Astrocyte (in vitro differentiated cells and primary cell): ENCODE data around the gene RC3H2. TPM values are rescaled to one million over a fixed set of nuclear protein-coding genes. Genes with fewer than 3 reads are reported as not detected.
A peak's percentile ranks its signal among the peaks of the same experiment; 100 is the strongest.

Experiments
- DNase-seq: peaks from one replicate; pipeline ENCODE4 v3.0.0-alpha.2; 2010; ENCODE audit warnings: low read depth
- FAIRE-seq: peaks from 2 replicates; lab custom pipeline; 2011; peaks lifted over from hg19 to GRCh38; lab: Jason Lieb, UNC
- H2AFZ ChIP-seq: 2 replicates; pipeline ENCODE4 v1.6.0; 2012; ENCODE audit warnings: low read depth, low read length, inconsistent platforms
- H3K27ac ChIP-seq: 2 replicates; pipeline ENCODE4 v1.5.1; 2011; ENCODE audit warnings: low read depth, low read length, inconsistent platforms
- H3K27me3 ChIP-seq: 2 replicates; pipeline ENCODE4 v1.6.0; 2011; ENCODE audit warnings: low read length, inconsistent platforms; ENCODE audit not compliant: insufficient read depth
- H3K36me3 ChIP-seq: 2 replicates; pipeline ENCODE4 v1.5.1; 2011; ENCODE audit warnings: low read length, inconsistent platforms; ENCODE audit not compliant: insufficient read depth
- H3K4me1 ChIP-seq: 2 replicates; pipeline ENCODE4 v1.5.1; 2011; ENCODE audit warnings: low read length, inconsistent platforms; ENCODE audit not compliant: insufficient read depth
- H3K4me2 ChIP-seq: 2 replicates; pipeline ENCODE4 v1.6.0; 2012; ENCODE audit warnings: low read length, inconsistent platforms
- H3K4me3 ChIP-seq: 2 replicates; pipeline ENCODE4 v1.5.1; 2011; ENCODE audit warnings: low read depth, mild to moderate bottlenecking, low read length, inconsistent platforms; ENCODE audit not compliant: insufficient read depth
- H3K79me2 ChIP-seq: 2 replicates; pipeline ENCODE4 v1.6.0; 2012; ENCODE audit warnings: mild to moderate bottlenecking, low read length, inconsistent platforms; ENCODE audit not compliant: insufficient read depth
- H3K9ac ChIP-seq: 2 replicates; pipeline ENCODE4 v1.6.0; 2012; ENCODE audit warnings: mild to moderate bottlenecking, low read length, inconsistent platforms
- H3K9me3 ChIP-seq: 2 replicates; pipeline ENCODE4 v1.5.1; 2012; ENCODE audit warnings: low read depth, mild to moderate bottlenecking, low read length, inconsistent platforms; ENCODE audit not compliant: insufficient read depth
- H4K20me1 ChIP-seq: 2 replicates; pipeline ENCODE4 v1.6.0; 2012; ENCODE audit warnings: low read length, inconsistent platforms; ENCODE audit not compliant: insufficient read depth
- H3K27ac Mint-ChIP-seq: one replicate; pipeline ENCODE4 v1.8.0; 2021; ENCODE audit warnings: mild to moderate bottlenecking, mixed read lengths; ENCODE audit not compliant: unreplicated experiment
- H3K27me3 Mint-ChIP-seq: one replicate; pipeline ENCODE4 v1.8.0; 2021; ENCODE audit warnings: low read depth, mixed read lengths; ENCODE audit not compliant: unreplicated experiment
- H3K36me3 Mint-ChIP-seq: one replicate; pipeline ENCODE4 v1.8.0; 2021; ENCODE audit warnings: low read depth, mixed read lengths; ENCODE audit not compliant: unreplicated experiment
- H3K4me1 Mint-ChIP-seq: one replicate; pipeline ENCODE4 v1.8.0; 2021; ENCODE audit warnings: low read depth, mixed read lengths; ENCODE audit not compliant: unreplicated experiment
- H3K4me3 Mint-ChIP-seq: one replicate; pipeline ENCODE4 v1.8.0; 2021; ENCODE audit warnings: mild to moderate bottlenecking, moderate library complexity, mixed read lengths; ENCODE audit not compliant: unreplicated experiment
- H3K9me3 Mint-ChIP-seq: one replicate; pipeline ENCODE4 v1.8.0; 2021; ENCODE audit warnings: mild to moderate bottlenecking, mixed read lengths; ENCODE audit not compliant: unreplicated experiment
- CTCF ChIP-seq: IDR thresholded peaks from 2 replicates; pipeline ENCODE4 v1.5.1; 2011; ENCODE audit warnings: low read depth, mild to moderate bottlenecking, inconsistent platforms, low read length, moderate library complexity; ENCODE audit not compliant: insufficient read depth
- EZH2 ChIP-seq: IDR thresholded peaks from 2 replicates; pipeline ENCODE4 v1.6.1; 2012; ENCODE audit warnings: mild to moderate bottlenecking, low read length, inconsistent platforms; ENCODE audit not compliant: insufficient read depth
- total RNA-seq: library from RNA; stranded (reverse); gene quantifications from 2 replicates; pipeline ENCODE4 v1.2.1, GENCODE V29; 2021

RC3H2 gene
- total RNA-seq, 1 donor from 2014 or later = 69.0 TPM

- no peaks in the 10 kb centered on the region for H3K27me3 ChIP-seq
- H3K4me2 ChIP-seq = peak overlapping the region; percentile 100
- TF ChIP-seq EZH2 = no peak
- no peak for TF ChIP-seq CTCF
- H3K9ac ChIP-seq = peak overlapping the region; percentile 97
- Mint-ChIP-seq H3K4me1 (peaks cover 8% of the 10 kb centered on the region), H3K36me3 (peaks cover 7% of the 10 kb centered on the region), H3K27ac (peak overlapping the region; percentile 90), H3K4me3 (peak overlapping the region; percentile 94), H3K9me3 (no peaks in the 10 kb centered on the region), H3K27me3 (no peaks in the 10 kb centered on the region)
- H3K27ac ChIP-seq = peak overlapping the region; percentile 92
- peaks cover 4% of the 10 kb centered on the region for H3K36me3 ChIP-seq
- no peaks in the 10 kb centered on the region for H3K9me3 ChIP-seq
- peaks cover 15% of the 10 kb centered on the region for H4K20me1 ChIP-seq
- DNase-seq = peak; percentile 36
- peaks cover 38% of the 10 kb centered on the region for H3K79me2 ChIP-seq
- no peak for FAIRE-seq
- H3K4me1 ChIP-seq = peaks cover 11% of the 10 kb centered on the region
- peak overlapping the region; percentile 97 for H2AFZ ChIP-seq
- H3K4me3 ChIP-seq = peak overlapping the region; percentile 96
Measured at GRCh38 chr9:122827761-122828093, 77.4 kb downstream of the RC3H2 start.

- Mint-ChIP-seq H3K4me1 (peaks cover 10% of the 10 kb centered on the region), H3K27me3 (no peaks in the 10 kb centered on the region), H3K9me3 (no peaks in the 10 kb centered on the region), H3K4me3 (no peak overlapping the region), H3K27ac (no peak overlapping the region), H3K36me3 (peaks cover 13% of the 10 kb centered on the region)
- H3K9ac ChIP-seq = no peak overlapping the region
- H3K79me2 ChIP-seq = peaks cover 40% of the 10 kb centered on the region
- H4K20me1 ChIP-seq = peaks cover 15% of the 10 kb centered on the region
- peaks cover 25% of the 10 kb centered on the region for H3K4me1 ChIP-seq
- H3K4me3 ChIP-seq = no peak overlapping the region
- FAIRE-seq = no peak
- H3K27ac ChIP-seq = no peak overlapping the region
- no peak for DNase-seq
- H2AFZ ChIP-seq = no peak overlapping the region
- TF ChIP-seq CTCF (no peak), EZH2 (no peak)
- peaks cover 4% of the 10 kb centered on the region for H3K36me3 ChIP-seq
- no peaks in the 10 kb centered on the region for H3K9me3 ChIP-seq
- H3K4me2 ChIP-seq = no peak overlapping the region
- no peaks in the 10 kb centered on the region for H3K27me3 ChIP-seq
Measured at GRCh38 chr9:122822938-122823337, 82.2 kb downstream of the RC3H2 start.

- no peaks in the 10 kb centered on the region for H3K9me3 ChIP-seq
- TF ChIP-seq EZH2 (no peak), CTCF (no peak)
- H3K4me3 ChIP-seq = no peak overlapping the region
- peaks cover 20% of the 10 kb centered on the region for H3K4me1 ChIP-seq
- Mint-ChIP-seq H3K4me1 (peaks cover 6% of the 10 kb centered on the region), H3K27ac (no peak overlapping the region), H3K4me3 (no peak overlapping the region), H3K27me3 (no peaks in the 10 kb centered on the region), H3K9me3 (no peaks in the 10 kb centered on the region), H3K36me3 (peaks cover 13% of the 10 kb centered on the region)
- no peaks in the 10 kb centered on the region for H3K27me3 ChIP-seq
- H3K27ac ChIP-seq = no peak overlapping the region
- H3K36me3 ChIP-seq = peaks cover 4% of the 10 kb centered on the region
- H3K4me2 ChIP-seq = no peak overlapping the region
- DNase-seq (no peak), FAIRE-seq (no peak)
- no peak overlapping the region for H2AFZ ChIP-seq
- peaks cover 31% of the 10 kb centered on the region for H3K79me2 ChIP-seq
- H3K9ac ChIP-seq = no peak overlapping the region
- peaks cover 9% of the 10 kb centered on the region for H4K20me1 ChIP-seq
Measured at GRCh38 chr9:122822056-122822455, 83.1 kb downstream of the RC3H2 start.
